HG02970 (cell line): ENCODE results near the gene NELFE.
"Not testable (repeated sequence)": the region's sequence is repeated elsewhere in the genome, so short reads cannot be mapped to it uniquely, and the experiment has no call there.

Experiments
- ATAC-seq: cut with Tn5 transposase; IDR thresholded peaks from one replicate; pipeline ENCODE4 v1.9.1; 2021; ENCODE audit warnings: mild to moderate bottlenecking, moderate library complexity, moderate number of reproducible peaks; ENCODE audit not compliant: unreplicated experiment, low FRiP score

NELFE gene

GRCh38 chr6:31949926-31950548 is 8.7 kb downstream of the NELFE start:
- ATAC-seq, result no peak

- no peak for ATAC-seq
These were observed 9.9 kb downstream of the NELFE start for GRCh38 chr6:31948753-31949413.

DNA sequence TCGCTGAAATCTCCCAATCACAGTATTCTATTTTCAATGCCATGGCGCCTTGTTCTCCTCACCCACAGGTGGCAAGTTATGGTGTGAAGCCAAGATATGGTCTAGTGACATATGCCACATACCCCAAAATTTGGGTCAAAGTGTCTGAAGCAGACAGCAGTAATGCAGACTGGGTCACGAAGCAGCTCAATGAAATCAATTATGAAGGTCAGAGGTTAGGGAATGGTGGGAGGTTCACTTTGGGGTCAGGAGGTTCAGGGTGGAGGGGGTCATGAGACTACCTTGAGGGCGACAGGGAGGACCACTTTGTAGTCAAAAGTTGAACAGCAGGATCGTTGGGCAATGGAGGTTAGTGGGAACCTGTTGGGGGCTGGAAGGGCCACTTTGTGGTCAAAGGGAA is 10.5 kb downstream of the NELFE start:
- no peak for ATAC-seq

GRCh38 chr6:31947864-31948263 is 10.9 kb downstream of the NELFE start:
- no peak for ATAC-seq

DNA sequence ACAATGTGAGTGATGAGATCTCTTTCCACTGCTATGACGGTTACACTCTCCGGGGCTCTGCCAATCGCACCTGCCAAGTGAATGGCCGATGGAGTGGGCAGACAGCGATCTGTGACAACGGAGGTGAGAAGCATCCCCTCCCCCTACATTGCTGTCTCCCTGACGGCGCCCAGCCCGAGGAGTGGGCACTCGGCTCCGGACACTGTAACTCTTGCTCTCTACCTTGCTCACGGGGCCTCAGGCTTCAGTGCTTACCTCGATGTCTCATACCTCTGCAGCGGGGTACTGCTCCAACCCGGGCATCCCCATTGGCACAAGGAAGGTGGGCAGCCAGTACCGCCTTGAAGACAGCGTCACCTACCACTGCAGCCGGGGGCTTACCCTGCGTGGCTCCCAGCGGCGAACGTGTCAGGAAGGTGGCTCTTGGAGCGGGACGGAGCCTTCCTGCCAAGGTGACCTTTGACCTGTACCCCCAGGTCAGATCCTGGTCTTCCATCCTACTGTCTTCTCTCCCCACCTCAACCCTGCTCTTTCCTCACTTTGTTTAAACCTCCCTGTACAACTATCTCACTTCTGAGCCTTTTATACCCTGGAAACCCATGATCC is 11.6 kb downstream of the NELFE start:
- ATAC-seq, result no peak

- no peak for ATAC-seq
These were observed 12.3 kb downstream of the NELFE start for GRCh38 chr6:31946370-31946885.

DNA sequence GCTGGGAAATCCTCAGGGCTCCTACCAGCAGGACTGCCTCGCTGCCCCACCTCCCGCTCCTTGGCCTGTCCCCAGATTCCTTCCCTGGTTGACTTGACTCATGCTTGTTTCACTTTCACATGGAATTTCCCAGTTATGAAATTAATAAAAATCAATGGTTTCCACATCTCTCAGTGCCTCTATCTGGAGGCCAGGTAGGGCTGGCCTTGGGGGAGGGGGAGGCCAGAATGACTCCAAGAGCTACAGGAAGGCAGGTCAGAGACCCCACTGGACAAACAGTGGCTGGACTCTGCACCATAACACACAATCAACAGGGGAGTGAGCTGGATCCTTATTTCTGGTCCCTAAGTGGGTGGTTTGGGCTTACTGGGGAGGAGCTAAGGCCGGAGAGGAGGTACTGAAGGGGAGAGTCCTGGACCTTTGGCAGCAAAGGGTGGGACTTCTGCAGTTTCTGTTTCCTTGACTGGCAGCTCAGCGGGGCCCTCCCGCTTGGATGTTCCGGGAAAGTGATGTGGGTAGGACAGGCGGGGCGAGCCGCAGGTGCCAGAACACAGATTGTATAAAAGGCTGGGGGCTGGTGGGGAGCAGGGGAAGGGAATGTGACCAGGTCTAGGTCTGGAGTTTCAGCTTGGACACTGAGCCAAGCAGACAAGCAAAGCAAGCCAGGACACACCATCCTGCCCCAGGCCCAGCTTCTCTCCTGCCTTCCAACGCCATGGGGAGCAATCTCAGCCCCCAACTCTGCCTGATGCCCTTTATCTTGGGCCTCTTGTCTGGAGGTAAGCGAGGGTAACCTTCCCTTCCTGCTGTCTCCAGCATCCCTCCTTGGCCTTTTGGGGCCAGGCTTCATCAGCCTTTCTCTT is 13.0 kb downstream of the NELFE start, which contains the start of gene CFB:
Gene CFB (plus strand): TSS at position 589 of the 863 bp plus-strand sequence. CDS start 127 bp downstream, at position 716.
- ATAC-seq, result no peak

GRCh38 chr6:31945154-31945506 is 13.6 kb downstream of the NELFE start:
- no peak for ATAC-seq

- ATAC-seq, result no peak
These were observed 15.0 kb downstream of the NELFE start for GRCh38 chr6:31943742-31944141.

DNA sequence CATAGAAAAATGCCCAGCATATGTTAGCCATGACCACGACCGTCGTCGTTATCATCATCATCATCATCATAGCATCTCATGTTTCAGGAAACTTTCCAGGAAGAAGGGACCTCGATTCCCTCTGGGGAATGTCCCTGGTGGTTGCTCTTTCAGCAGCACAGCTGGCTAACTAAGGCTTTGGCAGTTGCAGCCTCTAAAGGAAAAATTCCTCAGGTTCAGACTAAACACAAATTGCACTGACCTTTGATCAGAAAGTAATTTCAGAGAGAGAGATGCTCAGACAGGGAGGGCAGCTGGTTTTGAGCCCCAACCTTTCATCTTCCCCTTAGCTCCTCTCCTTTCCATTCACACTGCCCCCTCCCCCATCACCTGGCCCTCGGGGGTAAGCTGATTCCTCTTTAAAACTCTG is 18.5 kb downstream of the NELFE start:
- ATAC-seq, result no peak

GRCh38 chr6:31935823-31936222 is 22.9 kb downstream of the NELFE start:
- ATAC-seq, result no peak

GRCh38 chr6:31935021-31935420 is 23.8 kb downstream of the NELFE start:
- ATAC-seq, result no peak

- ATAC-seq, result no peak
These were observed 25.2 kb downstream of the NELFE start for GRCh38 chr6:31933537-31933936.

DNA sequence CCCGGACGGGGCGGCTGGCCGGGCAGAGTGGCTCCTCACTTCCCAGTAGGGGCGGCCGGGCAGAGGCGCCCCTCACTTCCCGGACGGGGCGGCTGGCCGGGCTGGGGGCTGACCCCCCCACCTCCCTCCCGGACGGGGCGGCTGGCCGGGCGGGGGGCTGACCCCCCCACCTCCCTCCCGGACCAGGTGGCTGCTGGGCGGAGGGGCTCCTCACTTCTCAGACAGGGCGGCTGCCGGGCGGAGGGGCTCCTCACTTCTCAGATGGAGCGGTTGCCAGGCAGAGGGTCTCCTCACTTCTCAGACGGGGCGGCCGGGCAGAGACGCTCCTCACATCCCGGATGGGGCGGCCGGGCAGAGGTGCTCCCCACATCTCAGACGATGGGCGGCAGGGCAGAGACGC is 26.6 kb downstream of the NELFE start:
- not testable (repeated sequence) for ATAC-seq

DNA sequence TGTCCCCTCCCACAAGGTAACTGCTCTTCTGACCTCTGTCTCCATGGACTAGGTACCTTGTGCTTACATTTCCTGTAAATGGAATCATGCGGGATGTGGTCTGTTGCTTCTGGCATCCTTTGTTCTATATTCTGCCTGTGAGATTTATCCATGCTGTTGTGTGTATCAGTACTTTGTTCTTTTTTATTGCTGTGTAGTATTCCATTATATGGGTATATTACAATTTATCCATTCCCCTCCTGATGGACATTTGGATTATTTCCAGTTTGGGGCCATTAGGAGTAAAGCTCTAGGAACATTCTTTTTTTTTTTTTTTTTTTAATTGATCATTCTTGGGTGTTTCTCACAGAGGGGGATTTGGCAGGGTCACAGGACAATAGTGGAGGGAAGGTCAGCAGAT is 27.8 kb downstream of the NELFE start:
- no peak for ATAC-seq

GRCh38 chr6:31928672-31928939 is 30.2 kb downstream of the NELFE start:
- no peak for ATAC-seq

DNA sequence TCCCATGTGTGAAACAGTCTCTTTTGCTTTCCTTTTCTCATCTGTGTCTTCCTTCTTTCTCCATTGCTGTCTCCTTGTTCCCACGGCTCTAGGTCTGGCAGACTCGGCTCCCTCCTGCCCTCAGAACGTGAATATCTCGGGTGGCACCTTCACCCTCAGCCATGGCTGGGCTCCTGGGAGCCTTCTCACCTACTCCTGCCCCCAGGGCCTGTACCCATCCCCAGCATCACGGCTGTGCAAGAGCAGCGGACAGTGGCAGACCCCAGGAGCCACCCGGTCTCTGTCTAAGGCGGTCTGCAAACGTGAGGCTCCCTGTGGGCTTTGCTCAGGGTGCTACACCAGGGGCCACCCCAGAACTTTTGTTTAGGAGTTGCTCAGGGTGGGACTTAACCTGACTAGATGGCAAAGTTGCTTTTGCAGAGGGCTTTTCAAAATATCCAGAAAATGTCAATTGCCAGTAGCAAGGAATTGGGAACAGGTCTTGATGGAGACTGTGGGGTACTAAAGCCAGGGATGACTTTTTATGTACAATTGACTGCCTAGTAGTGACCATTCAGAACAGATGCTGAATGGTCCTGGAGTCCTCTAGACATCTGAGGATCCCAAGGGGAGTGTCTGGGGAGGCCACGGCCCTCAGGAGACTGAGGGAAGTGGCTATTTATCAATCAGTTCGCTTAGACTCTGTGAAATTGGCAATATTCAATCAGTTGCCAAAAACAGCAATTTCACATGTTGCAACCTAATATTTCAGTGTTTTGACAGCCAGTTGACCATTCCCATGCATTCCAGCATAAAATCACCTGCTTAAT is 30.7 kb downstream of the NELFE start:
- no peak for ATAC-seq

DNA sequence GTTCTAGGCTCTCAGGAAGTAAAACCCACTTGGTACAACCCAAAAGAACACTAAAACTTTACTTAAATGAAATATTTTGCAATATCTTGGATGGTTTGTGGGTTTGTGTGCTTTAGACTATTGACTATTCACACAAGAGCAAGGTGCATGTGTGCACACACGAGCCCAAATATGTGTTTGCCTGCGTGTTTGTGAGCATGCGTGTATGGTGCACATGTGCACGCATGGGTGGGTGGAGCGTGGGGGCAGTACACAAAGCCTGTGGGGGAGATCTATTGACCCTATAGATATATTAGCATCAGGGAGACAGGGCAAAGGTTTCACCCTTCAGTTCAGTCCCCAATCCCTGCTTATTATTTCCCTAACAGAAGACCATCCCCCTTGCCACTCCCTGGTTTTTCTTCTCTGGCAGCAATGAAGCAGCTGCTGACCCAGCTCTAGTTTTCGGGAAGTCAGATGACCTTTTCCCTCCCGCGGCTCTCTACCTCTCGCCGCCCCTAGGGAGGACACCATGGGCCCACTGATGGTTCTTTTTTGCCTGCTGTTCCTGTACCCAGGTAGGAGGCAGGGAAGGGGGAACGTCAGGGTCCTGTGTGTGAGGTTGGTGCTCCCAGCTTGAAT is 31.4 kb downstream of the NELFE start, which contains the start of gene C2:
Gene C2 (plus strand): TSS at position 476 of the 621 bp plus-strand sequence. CDS start 36 bp downstream, at position 512.
- no peak for ATAC-seq

DNA sequence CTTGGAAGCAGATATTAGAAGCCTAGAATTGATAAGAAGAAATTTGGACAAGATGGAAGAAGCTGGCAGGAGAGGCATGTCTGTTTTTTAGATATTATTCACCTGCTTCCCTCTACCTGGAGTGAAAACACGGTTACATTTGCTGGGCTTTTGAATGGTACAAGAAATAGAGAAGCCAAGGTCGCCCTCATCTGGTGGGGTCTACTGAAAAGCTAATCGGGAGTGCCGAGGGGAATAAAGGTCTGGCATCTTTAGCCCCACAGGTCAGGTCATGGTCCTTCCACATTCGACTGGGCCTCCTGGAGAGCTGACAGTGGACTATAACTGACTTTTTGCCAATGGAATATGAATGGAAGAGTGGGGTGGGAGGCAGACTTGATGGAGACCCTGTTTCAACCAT is 35.8 kb downstream of the NELFE start:
- no peak for ATAC-seq

- ATAC-seq, result no peak
These were observed 38.0 kb downstream of the NELFE start for GRCh38 chr6:31920811-31921210.
